Mesodermal cell (in vitro differentiated cells): Measurements from ENCODE around the gene IGF1R.

Experiments used
- H3K27ac ChIP-seq: 2 replicates; pipeline ENCODE4 v1.7.0; 2013; ENCODE audit warnings: mild to moderate bottlenecking, low read depth, low read length, moderate library complexity; ENCODE audit not compliant: severe bottlenecking
- H3K36me3 ChIP-seq: 2 replicates; pipeline ENCODE4 v1.7.1; 2013; ENCODE audit warnings: mild to moderate bottlenecking, low read length, moderate library complexity; ENCODE audit not compliant: control insufficient read depth, insufficient read depth
- H3K4me1 ChIP-seq: one replicate; pipeline ENCODE4 v1.7.1; 2013; ENCODE audit warnings: mild to moderate bottlenecking, low read length; ENCODE audit not compliant: insufficient read depth, control insufficient read depth, poor library complexity, severe bottlenecking
- H3K4me3 ChIP-seq: 2 replicates; pipeline ENCODE4 v1.7.0; 2013; ENCODE audit warnings: low read length, control low read depth, mild to moderate bottlenecking; ENCODE audit not compliant: insufficient read depth, poor library complexity, severe bottlenecking; ENCODE audit errors: extremely low read depth
- H3K9me3 ChIP-seq: 2 replicates; pipeline ENCODE4 v1.7.1; 2013; ENCODE audit warnings: mild to moderate bottlenecking, low read length, moderate library complexity; ENCODE audit not compliant: control insufficient read depth
- WGBS, 2 experiments: methylation state at CpG; one replicate each; pipeline ENCODE4 v1.1.5; 2013; ENCODE audit warnings: missing lambda C conversion rate in 2 of 2; ENCODE audit not compliant: insufficient coverage in 2 of 2; 5-methylcytosine and 5-hydroxymethylcytosine counted together

Gene IGF1R

GRCh38 chr15:98981851-98982722 lies 333.7 kb downstream of the IGF1R start:
- Histone ChIP-seq H3K4me1 (peaks cover 6% of the 10 kb centered on the region), H3K4me3 (no peak overlapping the region), H3K36me3 (no peaks in the 10 kb centered on the region), H3K9me3 (peaks cover 7% of the 10 kb centered on the region), H3K27ac (no peak overlapping the region)
- WGBS, 2 experiments, result 94 to 95% methylated on average over 10 to 11 of the region's 14 CpGs

GRCh38 chr15:98983334-98983733 lies 335.0 kb downstream of the IGF1R start:
- peaks cover 6% of the 10 kb centered on the region for H3K4me1 ChIP-seq
- H3K9me3 ChIP-seq, result peaks cover 9% of the 10 kb centered on the region
- H3K27ac ChIP-seq, result no peak overlapping the region
- H3K4me3 ChIP-seq, result no peak overlapping the region
- 96 to 100% methylated on average over 1 to 2 of the region's 2 CpGs for WGBS, 2 experiments
- H3K36me3 ChIP-seq, result no peaks in the 10 kb centered on the region

DNA sequence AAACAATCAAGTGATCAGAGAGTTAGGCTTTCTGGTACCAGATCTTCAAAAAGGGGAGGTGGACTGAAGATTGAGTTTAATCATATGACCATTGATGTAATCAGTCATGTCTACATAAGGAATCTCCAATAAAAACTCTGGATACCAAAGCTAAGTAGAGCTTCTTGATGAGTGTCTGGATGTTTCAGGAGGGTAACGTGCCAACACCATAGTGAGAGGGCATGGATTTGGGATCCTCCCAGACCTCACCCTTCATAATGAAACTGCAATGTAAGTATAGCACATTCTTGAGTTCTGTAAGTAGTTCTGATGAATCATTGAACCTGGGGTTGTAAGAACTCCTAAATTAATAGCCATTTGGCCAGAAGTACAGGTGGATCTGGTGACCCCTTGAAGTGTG lies 337.9 kb downstream of the IGF1R start:
- Histone ChIP-seq H3K27ac (no peak overlapping the region), H3K4me3 (no peak overlapping the region), H3K4me1 (peaks cover 6% of the 10 kb centered on the region), H3K36me3 (no peaks in the 10 kb centered on the region), H3K9me3 (peaks cover 9% of the 10 kb centered on the region)
- 83% methylated on average over 1 of the region's 1 CpG; no CpG with 5 or more reads in 1 of the 2 experiments for WGBS, 2 experiments

- H3K36me3 ChIP-seq, result no peaks in the 10 kb centered on the region
- H3K4me3 ChIP-seq, result no peak overlapping the region
- WGBS, 2 experiments, result 94% methylated on average over 2 of the region's 2 CpGs; no CpG with 5 or more reads in 1 of the 2 experiments
- H3K4me1 ChIP-seq, result no peaks in the 10 kb centered on the region
- no peak overlapping the region for H3K27ac ChIP-seq
- H3K9me3 ChIP-seq, result no peaks in the 10 kb centered on the region
Measured at GRCh38 chr15:98994892-98995291, 346.6 kb downstream of the IGF1R start.

DNA sequence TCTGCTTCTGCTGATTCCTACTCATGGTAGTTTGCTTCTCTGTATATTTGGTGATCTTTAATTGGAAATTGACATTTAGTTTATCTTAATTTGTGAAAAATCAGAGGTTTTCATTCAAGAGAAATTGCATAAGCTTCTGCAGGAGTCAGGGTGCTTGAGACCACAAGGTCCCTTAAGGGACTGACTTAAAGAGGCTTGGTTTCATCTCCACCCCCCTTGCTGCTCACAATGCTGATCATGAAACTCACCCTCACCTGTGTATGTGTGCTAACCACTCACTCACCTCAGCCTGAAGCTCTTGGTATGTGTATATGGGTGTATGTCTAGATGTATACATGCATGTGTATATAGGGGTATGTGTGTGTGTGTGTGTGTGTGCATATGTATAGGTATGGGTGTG lies 347.8 kb downstream of the IGF1R start:
- Histone ChIP-seq H3K9me3 (no peaks in the 10 kb centered on the region), H3K27ac (no peak overlapping the region), H3K36me3 (no peaks in the 10 kb centered on the region), H3K4me3 (no peak overlapping the region), H3K4me1 (no peaks in the 10 kb centered on the region)

GRCh38 chr15:98996624-98997023 lies 348.3 kb downstream of the IGF1R start:
- Histone ChIP-seq H3K9me3 (no peaks in the 10 kb centered on the region), H3K4me3 (no peak overlapping the region), H3K27ac (no peak overlapping the region), H3K4me1 (no peaks in the 10 kb centered on the region), H3K36me3 (no peaks in the 10 kb centered on the region)
- 94% methylated on average over 4 to 5 of the region's 6 CpGs for WGBS, 2 experiments

GRCh38 chr15:98997312-98997711 lies 349.0 kb downstream of the IGF1R start:
- WGBS, 2 experiments, result 68 to 85% methylated on average over 2 of the region's 3 CpGs
- Histone ChIP-seq H3K9me3 (no peaks in the 10 kb centered on the region), H3K27ac (no peak overlapping the region), H3K36me3 (no peaks in the 10 kb centered on the region), H3K4me1 (no peaks in the 10 kb centered on the region), H3K4me3 (no peak overlapping the region)

- 81 to 89% methylated on average over 7 of the region's 9 CpGs for WGBS, 2 experiments
- H3K27ac ChIP-seq, result no peak overlapping the region
Measured at GRCh38 chr15:98997755-98998154, 349.4 kb downstream of the IGF1R start.

DNA sequence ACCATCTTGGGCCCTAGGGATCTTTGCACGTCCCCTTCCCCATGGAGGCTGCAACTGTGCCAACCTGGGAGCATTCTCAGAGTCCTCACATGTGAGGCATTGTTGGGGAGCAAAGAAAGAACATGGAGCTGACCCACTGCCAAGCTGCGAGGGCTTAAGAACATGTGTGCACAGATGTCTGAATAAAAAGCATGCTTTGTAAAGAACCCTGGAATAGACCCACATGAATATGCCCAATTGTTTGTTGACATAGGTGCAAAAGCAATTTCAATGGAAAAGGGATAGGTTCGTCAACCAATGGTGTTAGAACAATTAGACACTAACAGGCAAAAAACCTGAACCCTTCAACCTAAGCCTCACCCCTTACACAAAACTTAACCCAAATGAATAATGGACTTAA lies 349.9 kb downstream of the IGF1R start:
- no peaks in the 10 kb centered on the region for H3K4me1 ChIP-seq
- H3K27ac ChIP-seq, result no peak overlapping the region
- H3K36me3 ChIP-seq, result no peaks in the 10 kb centered on the region
- H3K4me3 ChIP-seq, result no peak overlapping the region
- 80 to 100% methylated on average over 1 to 2 of the region's 3 CpGs for WGBS, 2 experiments
- H3K9me3 ChIP-seq, result no peaks in the 10 kb centered on the region

More at GRCh38 chr15:98997755-98998154, 349.4 kb downstream of the IGF1R start:
- H3K9me3 ChIP-seq, result no peaks in the 10 kb centered on the region
- H3K36me3 ChIP-seq, result no peaks in the 10 kb centered on the region
- H3K4me1 ChIP-seq, result no peaks in the 10 kb centered on the region
- H3K4me3 ChIP-seq, result no peak overlapping the region

DNA sequence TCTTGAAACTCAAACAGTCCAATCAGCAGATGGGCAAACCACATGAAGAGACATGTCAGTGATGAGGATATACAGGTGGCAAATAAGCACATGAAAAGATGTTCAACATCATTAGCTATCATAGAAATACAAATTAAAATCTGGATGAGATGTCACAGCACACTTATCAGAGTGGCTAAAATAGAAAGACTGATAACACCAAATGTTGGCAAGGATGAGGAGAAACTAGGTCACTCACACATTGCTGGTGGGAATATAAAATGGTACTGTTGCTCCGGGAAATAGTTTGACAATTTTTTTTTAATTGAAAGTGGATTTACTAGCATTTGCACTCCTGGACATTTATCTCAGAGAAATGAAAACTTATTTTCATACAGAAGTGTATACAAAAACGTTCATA lies 350.9 kb downstream of the IGF1R start:
- H3K27ac ChIP-seq, result no peak overlapping the region
- WGBS, 2 experiments, result no CpG with 5 or more reads among the region's 2 CpGs

DNA sequence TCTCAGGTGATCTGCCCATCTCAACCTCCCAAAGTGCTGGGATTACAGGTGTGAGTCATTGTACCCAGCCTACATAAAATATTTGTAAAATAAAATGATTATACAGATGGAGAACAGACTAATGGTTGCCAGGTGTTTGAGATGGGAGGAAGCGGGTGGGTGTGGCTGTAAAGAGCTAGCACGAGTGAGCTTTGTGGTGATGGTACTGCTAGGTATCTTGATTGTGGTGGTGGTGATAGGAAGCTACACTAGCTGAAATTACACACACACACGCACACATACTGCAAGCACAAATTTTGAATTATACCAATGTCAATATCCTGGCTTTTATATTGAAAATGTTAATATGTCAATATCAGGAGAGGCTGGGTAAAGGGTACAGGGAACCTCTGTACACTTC lies 353.9 kb downstream of the IGF1R start:
- no CpG with 5 or more reads among the region's 3 CpGs for WGBS, 2 experiments
- no peaks in the 10 kb centered on the region for H3K4me1 ChIP-seq
- H3K4me3 ChIP-seq, result no peak overlapping the region
- H3K27ac ChIP-seq, result no peak overlapping the region
- no peaks in the 10 kb centered on the region for H3K36me3 ChIP-seq
- H3K9me3 ChIP-seq, result no peaks in the 10 kb centered on the region

More for the DNA sequence above, 350.9 kb downstream of the IGF1R start:
- H3K36me3 ChIP-seq, result no peaks in the 10 kb centered on the region
- no peaks in the 10 kb centered on the region for H3K4me1 ChIP-seq
- H3K9me3 ChIP-seq, result no peaks in the 10 kb centered on the region
- no peak overlapping the region for H3K4me3 ChIP-seq
